ENCODE measurements around the gene MYRFL.

MYRFL gene

GRCh38 chr12:69935651-69936100 is 110.6 kb downstream of the MYRFL start:
- DNase-seq = no peak

- DNase-seq = no peak
Measured at GRCh38 chr12:69936214-69936731, 111.2 kb downstream of the MYRFL start.

- DNase-seq = no peak
Measured at GRCh38 chr12:69936766-69937165, 111.7 kb downstream of the MYRFL start.

GRCh38 chr12:69947123-69947522 is 122.1 kb downstream of the MYRFL start:
- no peak for DNase-seq

- DNase-seq = no peak
Measured at GRCh38 chr12:69947897-69948296, 122.9 kb downstream of the MYRFL start.

- no peak for DNase-seq
Measured at GRCh38 chr12:69948851-69949250, 123.8 kb downstream of the MYRFL start.

- no peak for DNase-seq
Measured at GRCh38 chr12:69949311-69950002, 124.4 kb downstream of the MYRFL start.

- no peak for DNase-seq
Measured at GRCh38 chr12:69951108-69951507, 126.1 kb downstream of the MYRFL start.

- DNase-seq = no peak
Measured at GRCh38 chr12:69952890-69953289, 127.9 kb downstream of the MYRFL start.

GRCh38 chr12:69961246-69961645 is 136.2 kb downstream of the MYRFL start:
- DNase-seq = no peak

GRCh38 chr12:69966409-69966808 is 141.4 kb downstream of the MYRFL start:
- DNase-seq = no peak

- no peak for DNase-seq
Measured at GRCh38 chr12:69966839-69967238, 141.8 kb downstream of the MYRFL start.

GRCh38 chr12:69969011-69969410 is 144.0 kb downstream of the MYRFL start:
- no peak for DNase-seq

- no peak for DNase-seq
Measured at GRCh38 chr12:69972136-69972535, 147.1 kb downstream of the MYRFL start.

- no peak for DNase-seq
Measured at GRCh38 chr12:69978020-69978419, 153.0 kb downstream of the MYRFL start.

GRCh38 chr12:69981881-69982475 is 157.0 kb downstream of the MYRFL start:
- DNase-seq = no peak

GRCh38 chr12:69984241-69984640 is 159.2 kb downstream of the MYRFL start:
- no peak for DNase-seq

- DNase-seq = peak; percentile 18
Measured at GRCh38 chr12:69985656-69986055, 160.6 kb downstream of the MYRFL start.

GRCh38 chr12:69986114-69986513 is 161.1 kb downstream of the MYRFL start:
- no peak for DNase-seq

GRCh38 chr12:69987579-69988091 is 162.6 kb downstream of the MYRFL start:
- DNase-seq = no peak

- DNase-seq = no peak
Measured at GRCh38 chr12:69988481-69989321, 163.7 kb downstream of the MYRFL start.

- DNase-seq = no peak
Measured at GRCh38 chr12:69991690-69992288, 166.8 kb downstream of the MYRFL start.

- no peak for DNase-seq
Measured at GRCh38 chr12:69993433-69993832, 168.4 kb downstream of the MYRFL start.

Data from activated CD4-positive, alpha-beta T cell treated with anti-CD3 and anti-CD28 coated beads, Interleukin-10, Interleukin-2, amounts not matched to agents 100 ng/mL and 50 ng/mL, durations not matched to agents 16 hours and 8 hours (primary cell).